ENCODE data around the gene CPVL.

Gene CPVL

DNA sequence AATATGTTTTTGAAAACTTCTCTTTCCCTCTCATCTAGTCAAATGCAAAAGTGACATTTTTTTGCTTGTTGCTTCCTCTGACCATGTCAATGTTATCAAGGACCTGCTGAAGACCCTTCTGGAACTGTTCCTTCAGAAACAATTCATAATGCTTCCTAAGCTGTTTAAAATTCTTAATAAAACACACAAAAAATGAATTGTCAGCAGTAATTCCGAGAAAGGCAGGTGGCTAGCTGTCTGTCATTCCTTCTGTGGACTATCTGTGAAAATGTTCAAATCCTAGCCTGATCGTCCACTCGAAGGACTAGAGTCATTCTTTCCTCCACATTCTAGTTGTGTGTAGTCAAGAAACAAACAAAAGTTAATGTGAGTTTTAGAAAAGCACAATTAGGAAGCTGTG, 131.6 kb downstream of the CPVL start:
- no peak overlapping the region for H3K27ac ChIP-seq
- TF ChIP-seq, protein P1, sequence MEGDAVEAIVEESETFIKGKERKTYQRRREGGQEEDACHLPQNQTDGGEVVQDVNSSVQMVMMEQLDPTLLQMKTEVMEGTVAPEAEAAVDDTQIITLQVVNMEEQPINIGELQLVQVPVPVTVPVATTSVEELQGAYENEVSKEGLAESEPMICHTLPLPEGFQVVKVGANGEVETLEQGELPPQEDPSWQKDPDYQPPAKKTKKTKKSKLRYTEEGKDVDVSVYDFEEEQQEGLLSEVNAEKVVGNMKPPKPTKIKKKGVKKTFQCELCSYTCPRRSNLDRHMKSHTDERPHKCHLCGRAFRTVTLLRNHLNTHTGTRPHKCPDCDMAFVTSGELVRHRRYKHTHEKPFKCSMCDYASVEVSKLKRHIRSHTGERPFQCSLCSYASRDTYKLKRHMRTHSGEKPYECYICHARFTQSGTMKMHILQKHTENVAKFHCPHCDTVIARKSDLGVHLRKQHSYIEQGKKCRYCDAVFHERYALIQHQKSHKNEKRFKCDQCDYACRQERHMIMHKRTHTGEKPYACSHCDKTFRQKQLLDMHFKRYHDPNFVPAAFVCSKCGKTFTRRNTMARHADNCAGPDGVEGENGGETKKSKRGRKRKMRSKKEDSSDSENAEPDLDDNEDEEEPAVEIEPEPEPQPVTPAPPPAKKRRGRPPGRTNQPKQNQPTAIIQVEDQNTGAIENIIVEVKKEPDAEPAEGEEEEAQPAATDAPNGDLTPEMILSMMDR (conservative IDR thresholded peaks at IDR 0.05), result no peak

DNA sequence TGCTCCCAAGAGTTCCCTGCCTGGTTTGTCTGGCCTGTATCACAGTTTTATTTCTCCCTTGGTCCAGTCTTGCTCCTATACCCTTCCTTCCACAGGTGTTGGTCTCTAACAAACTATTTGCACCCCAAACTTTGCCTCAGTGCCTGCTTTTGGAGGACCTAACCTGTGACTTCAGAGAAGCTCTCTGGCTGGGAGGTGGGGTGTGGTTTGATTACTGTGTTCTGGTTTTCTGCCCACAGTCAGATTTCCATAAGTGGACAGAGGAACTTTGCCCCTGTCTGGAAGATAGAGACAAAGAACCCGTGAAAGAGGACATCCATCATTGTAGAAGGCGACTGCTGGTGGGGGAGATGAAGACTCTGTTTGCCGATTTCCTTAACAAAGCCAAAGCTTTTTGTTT, 132.4 kb downstream of the CPVL start:
- TF ChIP-seq, protein P1 (conservative IDR thresholded peaks at IDR 0.05), result no peak
- H3K27ac ChIP-seq, result no peak overlapping the region

DNA sequence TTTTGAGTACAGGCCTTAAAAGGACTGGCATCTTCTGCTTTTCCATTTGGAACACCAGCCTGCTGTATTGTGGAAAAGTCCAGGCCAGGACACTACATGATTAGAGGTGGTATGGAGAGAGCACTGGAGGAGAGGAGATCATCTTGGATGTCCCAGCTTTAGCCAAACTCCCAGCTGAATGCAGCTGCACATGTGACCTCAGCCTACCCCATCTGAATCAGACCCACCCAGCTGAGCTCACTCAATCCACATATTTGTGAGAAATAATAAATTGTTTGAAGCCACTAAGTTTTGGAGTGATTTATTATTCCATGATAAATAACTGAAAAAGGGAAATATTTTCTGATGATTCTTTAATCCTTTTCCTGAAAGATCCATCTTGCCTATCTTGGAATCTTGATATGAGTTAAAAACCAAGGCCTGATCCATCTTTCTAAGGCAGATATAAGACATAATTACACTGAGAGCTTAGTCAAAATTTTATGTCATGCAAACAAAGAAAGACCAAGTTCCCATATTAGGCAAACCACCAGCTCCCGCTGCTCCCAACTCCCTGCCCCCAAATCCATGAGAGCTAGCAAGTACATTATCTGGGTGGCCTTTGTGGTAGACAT, 133.1 kb downstream of the CPVL start:
- TF ChIP-seq, protein P1 (conservative IDR thresholded peaks at IDR 0.05), result no peak
- H3K27ac ChIP-seq, result no peak overlapping the region

DNA sequence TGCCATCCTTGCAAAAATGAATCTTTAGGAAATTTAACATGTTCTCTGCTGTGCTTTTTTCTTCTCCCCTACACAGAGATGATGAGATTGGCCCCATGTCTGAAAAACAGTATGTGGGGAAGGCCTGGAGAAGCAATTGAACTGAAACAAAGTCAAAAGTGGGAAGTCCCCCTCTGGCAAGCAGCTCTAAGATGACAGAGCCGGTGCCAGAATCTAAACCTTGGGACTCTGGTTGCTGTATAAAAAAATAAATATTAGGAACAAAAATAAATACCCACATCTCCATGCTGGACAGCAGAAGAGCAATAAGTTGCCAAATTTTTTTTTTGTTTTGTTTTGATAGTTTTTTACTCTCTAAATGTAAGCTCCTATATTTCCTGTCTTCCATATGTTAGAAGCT, 136.4 kb downstream of the CPVL start:
- TF ChIP-seq, protein P1 (conservative IDR thresholded peaks at IDR 0.05), result no peak
- no peak overlapping the region for H3K27ac ChIP-seq

DNA sequence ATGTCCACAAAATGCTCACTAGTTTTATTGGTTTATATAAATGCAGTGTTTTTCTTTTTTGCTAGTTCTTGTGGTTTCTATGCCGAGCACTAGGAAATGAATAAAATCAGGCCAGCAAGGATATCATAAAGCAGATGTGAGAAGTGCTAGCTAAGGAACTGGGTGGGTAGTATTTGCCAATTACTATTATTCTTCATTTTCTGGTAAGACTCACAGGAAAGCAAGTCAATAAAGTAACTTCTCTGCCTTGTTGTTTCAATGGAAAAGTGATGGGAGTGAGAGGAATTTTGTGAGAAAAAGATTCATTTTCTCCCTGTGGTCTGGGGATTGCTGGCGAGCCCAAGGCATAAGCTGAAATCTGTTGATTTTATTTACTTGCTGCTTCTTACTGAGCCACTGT, 137.7 kb downstream of the CPVL start:
- no peak overlapping the region for H3K27ac ChIP-seq
- TF ChIP-seq, protein P1 (conservative IDR thresholded peaks at IDR 0.05), result no peak

DNA sequence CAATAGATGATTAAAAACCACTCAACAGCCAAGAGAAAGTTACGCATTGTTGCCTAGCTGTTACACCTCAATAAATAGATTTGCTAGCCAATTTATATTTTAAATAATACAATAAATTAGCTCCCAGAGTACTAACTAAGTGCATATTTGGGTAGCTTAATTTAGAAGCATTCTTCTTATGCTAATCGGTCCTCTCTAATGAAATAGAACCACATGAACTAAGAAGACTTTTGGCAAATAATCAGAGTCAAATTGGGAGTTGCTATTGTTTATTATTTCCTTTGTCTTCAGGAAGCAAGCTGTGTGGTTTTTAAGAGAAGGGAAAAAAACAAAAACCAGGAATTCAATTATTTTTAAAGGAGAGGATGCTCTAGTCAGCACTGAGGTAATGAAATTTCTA, 139.2 kb downstream of the CPVL start:
- TF ChIP-seq, protein P1 (conservative IDR thresholded peaks at IDR 0.05), result no peak
- no peak overlapping the region for H3K27ac ChIP-seq

DNA sequence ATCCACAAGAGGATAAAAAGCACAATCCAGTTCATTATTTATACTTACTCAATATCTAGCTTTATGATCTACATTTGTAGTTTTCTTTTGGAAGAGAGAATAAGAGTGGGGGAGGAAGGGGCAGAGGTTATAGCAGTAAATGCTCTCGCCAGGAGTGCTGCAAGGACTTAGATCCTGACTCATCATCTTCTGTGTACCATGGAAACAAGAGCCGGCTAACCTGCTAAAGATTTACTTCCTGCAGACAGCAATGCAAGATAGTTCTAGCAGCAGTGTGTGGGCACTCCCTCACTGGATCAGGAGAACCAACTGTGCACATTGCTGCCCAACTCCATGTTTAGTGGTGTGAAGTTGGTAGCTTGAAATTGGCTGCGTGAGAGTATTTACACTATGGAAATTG, 140.5 kb downstream of the CPVL start:
- H3K27ac ChIP-seq, result no peak overlapping the region
- TF ChIP-seq, protein P1 (conservative IDR thresholded peaks at IDR 0.05), result no peak

All from VCaP (cell line).